Inferior parietal cortex (tissue), 1 donor: ENCODE results near the gene CEP164.
A peak's percentile ranks its signal among the peaks of the same experiment; 100 is the strongest.
"Not testable (repeated sequence)": the region's sequence is repeated elsewhere in the genome, so short reads cannot be mapped to it uniquely, and the experiment has no call there.

Experiments used
- DNase-seq: peaks from one replicate; pipeline ENCODE4 v3.0.0-alpha.2; 2016; ENCODE audit errors: extremely low spot score

CEP164 gene

DNA sequence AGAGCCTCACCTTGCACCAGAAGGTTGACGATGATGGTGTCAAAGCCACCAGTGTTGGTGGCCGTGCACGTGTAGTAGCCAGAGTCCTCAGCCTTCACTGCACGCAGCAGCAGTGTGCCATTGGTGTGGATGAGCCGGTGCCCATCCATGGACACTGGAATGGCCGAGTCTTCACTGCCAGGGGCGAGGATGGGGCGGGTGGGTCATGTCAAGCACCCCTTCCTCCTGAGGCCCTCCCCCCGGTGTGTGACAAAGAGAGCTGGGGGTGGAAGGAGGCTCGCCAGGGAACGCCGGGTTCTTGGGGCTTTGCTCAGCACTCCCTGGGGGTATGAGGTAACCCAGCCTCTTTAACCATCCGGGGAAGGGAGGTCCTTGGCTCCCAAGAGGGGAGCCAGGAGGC is 111.6 kb downstream of the CEP164 start:
- DNase-seq: no peak

DNA sequence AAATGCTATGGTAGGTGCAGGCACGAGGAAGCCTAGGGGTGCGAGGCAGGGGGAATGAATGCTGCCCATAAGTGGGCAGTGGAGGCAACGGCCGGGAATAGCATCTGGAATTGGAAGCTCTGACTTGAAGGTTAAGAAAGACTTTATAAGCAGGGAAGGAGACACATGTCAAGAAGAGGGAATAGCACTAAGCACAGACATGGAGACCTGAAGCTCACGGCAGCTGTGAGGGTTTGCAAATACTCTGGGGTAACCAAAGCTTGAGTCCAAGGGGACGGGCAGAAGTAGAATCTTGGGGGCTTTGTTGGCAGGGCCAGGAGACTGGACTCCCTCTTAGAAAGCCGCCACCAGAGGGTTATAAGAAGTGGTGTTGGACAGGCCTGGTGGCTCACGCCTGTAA is 112.6 kb downstream of the CEP164 start:
- no peak for DNase-seq

DNA sequence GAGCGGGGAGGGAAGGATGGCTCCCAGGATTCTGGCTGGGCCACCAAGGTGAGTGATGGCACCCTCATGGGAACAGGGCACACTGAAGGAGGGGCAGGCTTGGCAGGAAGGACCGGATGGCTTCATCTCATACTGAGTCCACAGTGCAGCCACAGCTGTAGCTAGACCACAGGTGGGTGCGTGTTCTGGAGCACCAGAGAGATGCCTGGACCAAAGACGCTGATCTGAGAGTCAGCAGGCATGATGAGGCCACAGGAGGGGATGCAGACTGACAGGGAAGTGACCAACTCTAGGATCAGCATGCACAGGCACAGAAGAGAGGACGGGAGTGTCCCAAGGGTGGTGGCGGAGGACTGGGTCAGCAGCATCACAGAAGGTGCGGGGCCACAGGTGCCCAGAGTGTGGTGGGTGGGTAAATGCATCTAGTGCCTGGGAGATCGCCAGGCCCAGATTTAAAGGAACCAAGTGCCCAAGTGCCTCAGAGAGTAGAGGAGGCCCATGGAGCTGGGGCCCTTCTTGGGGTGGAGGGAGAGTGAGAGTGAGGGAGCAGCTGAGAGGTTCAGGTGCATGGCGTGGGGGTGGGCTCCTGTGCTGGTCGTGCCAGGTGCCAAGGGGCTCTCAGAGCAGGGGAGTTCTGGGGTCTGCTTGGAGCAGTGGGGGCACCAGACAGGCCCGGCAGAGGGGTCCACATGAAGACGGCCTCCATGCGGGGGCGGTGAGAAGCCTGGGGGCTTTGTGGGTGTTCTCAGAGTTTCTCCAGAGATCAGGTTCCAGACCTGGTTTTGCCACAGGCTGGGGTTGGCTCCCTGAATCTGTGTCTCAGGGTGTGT is 113.7 kb downstream of the CEP164 start:
- no peak for DNase-seq

DNA sequence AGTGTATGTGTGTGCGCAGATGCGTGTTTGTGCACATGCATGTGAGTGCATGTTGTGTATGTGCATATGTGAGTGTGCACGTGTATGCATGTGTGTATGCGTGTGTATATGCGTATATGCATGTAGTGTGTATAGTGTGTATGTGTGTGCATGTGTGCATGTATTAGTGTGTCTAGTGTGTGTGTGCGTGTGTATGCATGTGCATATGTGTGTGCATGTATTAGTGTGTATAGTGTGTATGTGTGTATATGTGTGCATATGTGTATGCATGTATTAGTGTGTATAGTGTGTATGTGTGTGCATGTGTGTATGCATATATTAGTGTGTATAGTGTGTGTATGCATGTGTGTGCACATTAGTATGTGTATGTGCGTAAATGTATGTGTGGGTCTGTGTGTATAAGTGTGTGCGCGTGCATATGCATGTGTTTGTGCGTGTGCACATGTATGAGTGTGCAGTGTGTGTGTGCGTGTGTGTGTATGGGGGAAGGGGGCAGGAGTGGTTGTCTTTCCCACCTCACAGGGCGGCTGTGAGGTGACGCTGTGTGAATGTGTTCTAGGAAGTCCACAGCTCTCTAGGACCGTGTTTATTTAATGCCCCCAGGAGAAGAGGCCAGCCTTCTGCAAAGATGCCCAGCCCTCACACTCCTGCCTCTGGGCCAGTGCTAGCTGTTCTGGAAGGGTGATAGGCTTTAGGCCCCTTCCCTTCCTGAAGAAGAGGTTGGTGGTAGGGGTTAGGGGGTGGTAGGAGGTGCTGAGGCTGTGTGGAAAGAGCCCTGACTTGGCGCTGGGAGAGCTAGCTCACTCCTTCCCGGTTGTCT is 114.6 kb downstream of the CEP164 start:
- DNase-seq: no peak

DNA sequence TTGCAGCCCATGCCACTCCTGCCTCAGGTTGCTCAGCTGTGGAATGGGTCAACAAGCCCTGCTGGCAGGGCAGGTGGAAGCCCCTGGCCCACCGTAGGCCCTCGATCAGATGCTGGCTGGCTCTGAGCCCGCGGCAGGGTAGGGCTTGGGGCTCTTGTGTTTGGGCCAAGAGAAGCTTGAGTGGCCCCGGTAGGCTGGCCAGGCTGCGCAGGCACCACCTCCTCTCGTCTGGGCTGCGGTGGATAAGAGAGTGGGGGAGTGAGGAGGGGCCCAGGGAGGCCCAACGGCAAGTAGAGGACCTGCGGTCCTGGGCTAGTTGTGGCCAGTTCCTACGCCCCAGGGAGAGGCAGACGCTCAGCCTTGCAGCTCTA is 115.2 kb downstream of the CEP164 start:
- DNase-seq: no peak

DNA sequence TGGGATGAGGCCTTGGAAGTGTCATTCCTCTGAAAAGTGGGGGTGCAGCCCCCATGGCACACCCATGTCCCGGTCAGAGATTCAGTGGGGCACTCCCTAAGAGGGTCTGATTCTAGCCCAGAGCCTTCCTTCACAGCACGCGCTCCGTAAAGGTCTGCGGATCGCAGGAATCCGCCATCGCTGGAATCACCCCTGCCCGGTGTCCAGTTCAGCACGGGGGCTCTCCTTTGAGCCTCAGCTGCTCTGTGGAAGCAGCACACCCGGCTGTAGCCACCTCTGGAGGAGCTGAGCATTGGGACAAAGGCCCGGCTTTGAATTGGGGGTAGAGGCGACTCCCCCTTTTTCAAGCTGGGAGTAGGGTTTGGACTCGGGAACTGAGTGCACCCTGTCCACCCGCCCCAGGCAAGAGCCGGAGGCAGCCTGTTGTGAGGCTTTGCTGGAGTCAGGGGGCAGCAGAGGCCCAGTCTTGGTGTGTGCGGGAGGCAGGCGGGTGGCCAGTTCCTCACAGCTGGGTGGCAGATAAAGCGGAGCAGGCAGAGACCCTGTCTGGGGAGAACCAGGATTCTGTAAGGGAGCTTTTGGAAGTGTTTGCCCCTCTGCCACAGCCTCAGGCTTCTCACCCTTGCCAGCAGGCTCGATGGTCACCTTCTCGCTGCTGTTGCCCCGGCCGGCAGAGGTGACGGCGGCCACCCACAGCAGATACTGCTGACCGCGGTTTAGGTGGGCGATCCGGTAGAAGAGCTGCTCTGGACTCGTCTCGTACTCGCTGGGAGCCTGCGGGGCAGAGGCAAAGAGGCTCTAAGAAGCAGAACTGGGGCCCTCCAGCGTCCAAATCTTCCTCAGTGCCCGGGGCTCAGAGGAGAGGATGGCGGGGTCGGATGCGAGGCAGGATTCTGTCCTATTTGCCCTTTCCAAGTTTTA is 115.9 kb downstream of the CEP164 start:
- DNase-seq: peak; percentile 58

DNA sequence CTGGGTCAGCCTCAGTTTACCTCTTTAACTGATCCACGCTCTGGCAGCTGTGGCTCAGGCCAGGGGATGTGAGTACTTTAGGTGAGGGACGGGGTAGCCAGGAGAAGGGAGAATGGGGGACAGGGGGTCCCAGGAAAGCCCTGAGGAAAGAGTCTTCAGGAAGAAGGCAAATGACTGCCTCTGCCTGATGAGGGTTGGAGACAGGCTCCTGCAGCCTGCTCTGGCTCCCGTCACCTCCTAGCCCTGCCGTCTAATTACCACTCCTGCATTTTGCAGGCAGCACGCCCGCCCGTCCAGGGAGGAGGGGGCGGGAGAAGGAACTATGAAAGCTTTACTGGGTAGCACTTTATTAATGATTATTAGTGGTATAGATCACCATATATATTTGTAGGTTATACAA is 116.6 kb downstream of the CEP164 start:
- DNase-seq: no peak

DNA sequence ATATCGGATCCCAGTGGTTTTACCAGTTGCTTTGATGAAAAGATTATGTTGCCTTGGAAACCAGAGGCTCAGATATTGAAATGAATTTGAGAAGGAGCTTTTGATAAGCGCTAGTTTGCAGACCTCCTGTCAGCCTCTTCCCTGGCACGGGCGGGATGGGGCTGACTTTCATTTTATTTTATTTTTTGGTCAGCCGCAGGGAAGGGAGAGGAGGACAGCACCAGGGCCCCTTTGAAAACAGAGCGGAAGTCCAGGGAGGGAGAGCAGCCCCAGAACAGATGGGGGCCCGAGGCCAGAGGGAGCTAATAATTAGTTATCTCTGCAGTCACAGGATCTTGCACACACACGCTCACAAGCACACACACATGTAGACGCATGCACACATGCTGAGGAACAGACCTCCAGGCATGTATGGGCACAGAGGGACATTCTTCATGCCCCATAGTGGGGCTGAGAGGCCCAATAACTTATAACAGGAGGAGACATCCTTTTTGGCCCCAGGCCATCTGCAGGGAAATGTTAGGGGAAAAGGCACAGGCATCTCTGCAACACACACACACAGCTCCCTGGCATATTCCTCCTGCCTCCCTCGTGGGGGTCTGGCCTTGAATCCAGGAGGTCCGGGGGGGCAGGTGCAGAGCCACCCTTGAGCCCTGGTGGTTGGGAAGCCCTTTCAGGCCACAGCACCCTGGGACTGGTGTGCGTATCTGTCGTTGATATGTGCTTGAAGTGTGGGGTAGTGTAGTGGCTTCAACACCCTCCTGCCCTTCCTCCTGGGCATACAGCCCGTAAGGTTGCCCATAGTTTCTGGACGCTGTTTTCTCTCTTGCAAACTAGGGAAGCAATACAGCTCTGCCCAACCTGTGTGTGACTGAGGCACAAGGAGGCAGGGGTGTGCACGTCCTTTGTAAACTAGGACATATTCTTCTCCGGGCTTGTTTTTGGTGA is 117.3 kb downstream of the CEP164 start:
- DNase-seq: no peak

DNA sequence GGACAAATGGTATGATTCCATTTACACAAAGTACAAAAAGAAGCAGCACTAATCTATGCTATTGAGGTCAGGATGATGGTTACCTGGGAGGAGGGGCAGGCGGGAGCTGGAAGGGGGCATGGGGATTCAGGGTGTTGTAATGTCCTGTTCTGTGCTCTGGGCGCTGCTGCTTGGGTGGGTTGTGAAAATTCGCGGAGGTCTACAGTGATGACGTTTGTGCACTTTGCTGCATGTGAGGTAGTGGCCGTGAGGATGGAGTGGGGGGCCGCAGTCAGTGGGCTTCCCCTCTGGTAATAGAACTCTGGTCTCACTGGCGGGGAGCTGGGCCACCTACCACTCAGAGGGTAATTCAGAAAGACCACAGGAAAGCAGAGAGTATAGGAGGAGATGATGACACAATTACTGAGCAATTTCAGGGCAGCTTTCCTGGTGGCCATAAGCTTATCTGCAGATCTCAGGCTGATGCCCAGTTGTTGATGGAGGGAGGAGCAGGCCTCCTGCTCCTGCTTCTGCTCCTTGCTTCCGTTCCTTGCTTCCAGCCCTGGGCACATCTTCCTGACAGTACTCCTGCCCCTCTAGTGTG is 121.5 kb downstream of the CEP164 start:
- no peak for DNase-seq

DNA sequence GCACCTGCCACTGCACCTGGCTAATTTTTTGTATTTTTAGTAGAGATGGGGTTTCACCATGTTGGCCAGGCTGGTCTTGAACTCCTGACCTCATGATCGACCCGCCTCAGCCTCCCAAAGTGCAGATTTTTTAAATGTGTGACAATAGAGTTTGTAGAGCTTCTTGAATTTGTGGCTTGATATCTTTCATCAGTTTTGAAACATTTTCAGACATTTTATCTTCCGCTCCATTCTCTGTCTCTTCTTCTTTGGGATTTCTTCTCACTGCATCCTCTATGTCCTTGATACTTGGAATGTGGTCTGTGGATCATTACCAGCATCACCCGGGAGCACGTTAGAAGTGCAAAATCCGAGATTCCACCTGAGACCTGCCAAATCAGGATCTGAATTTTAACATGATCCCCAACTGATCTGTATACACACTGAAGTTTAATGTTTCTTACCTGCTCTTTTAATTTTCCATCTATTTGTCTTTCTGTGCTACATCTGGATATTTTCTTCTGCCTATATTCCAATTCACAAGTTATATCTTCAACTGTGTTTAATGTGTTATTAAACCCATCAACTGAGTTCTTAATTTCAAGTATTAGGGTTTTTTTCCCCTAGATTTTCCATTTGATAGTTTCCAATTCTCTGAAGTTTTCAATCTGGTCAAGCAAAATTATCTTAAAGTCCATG is 126.4 kb downstream of the CEP164 start:
- no peak for DNase-seq

DNA sequence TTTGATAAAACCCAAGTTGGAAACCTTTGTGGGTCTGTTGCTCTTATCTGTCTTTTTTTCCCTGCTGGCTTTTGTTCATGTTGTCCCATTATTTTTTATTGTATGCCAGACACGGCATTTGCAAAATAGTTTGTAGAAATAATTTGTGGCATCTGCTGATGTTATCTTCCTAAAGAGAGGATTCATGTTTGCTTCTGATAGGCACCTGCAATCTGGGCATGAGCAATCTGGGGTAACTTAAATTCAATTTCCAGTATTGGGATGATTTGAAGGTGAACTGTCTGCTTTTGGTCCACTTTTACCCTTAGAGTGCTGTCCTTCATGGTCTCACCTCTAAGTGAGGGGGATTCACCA is 126.9 kb downstream of the CEP164 start:
- no peak for DNase-seq

DNA sequence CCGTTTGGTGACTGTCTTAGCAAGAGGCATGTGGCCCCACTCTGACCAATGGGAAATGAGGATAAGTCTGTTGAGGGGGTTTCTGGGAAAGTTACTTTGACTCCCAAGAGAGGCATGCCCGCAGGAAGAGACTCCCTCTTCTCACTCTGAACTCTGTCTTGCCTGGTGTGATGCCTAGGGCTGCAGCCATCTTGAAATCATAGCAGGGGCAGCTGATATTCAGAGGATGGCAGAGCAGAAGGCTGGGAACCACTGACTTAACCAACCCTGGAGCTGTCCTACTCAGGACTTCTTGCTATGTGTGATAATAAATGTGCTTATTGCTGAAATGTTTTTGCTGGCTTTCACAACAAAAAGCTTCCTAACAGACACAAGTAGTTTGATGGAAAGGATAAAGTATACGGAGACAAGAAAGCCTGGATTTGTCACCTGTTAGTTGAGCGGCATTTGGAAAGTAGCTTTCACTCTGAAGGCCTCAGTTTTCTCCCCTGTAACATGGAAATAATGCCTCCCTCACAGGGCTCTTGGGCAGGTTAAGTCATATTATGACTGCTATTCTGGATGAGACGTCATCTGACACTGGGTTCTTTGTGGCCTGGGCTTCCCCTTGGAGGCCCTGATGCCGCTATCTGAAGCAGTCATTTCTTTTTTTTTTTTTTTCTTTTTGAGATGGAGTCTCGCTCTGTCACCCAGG is 128.5 kb downstream of the CEP164 start:
- no peak for DNase-seq

DNA sequence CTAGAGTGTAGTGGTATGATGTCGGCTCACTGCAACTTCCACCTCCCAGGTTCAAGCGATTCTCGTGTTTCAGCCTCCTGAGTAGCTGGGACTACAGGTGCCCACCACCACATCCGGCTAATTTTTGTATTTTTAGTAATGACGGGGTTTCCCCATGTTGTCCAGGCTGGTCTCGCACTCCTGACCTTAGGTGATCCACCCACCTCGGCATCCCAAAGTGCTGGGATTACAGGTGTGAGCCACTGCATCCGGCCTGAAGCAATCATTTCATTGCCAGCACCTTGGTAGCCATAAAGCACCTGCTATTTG is 129.0 kb downstream of the CEP164 start:
- not testable (repeated sequence) for DNase-seq

DNA sequence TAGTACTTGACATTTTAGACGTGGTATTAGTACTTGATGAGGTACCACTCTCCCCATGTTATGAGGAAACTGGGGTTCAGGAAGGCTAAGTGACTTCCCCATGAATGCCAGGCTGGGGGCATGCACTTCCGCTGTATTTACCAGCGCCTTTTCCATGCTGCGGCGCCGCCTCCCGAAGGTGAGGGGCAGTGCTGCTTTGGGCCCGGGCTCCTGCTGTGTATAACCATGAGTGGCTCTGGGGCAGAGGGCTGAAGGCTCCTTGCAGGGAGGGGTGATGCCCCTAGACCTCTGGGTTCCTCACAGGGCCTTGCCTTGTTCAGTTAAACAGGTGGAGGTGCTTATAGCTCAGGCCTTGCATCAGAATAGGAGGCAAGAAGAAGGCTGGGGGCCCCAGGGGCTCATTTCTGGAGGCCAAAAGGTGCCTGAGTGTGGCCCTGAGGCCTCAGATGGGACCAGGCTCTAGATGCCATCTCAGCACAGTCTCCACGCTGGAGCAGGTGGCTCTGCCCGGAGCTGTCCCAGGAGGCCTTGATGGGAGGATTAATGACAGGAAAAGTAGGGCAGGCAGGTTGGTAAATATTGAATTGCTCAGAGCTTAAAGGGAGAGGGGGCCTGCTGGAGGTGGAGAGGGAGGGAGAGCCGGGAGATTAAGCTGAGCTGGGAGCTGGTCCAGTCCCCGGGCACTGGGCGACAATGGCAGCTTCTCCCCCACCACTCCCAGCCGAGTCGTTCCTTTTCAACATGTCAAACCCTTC is 129.6 kb downstream of the CEP164 start:
- DNase-seq: no peak

DNA sequence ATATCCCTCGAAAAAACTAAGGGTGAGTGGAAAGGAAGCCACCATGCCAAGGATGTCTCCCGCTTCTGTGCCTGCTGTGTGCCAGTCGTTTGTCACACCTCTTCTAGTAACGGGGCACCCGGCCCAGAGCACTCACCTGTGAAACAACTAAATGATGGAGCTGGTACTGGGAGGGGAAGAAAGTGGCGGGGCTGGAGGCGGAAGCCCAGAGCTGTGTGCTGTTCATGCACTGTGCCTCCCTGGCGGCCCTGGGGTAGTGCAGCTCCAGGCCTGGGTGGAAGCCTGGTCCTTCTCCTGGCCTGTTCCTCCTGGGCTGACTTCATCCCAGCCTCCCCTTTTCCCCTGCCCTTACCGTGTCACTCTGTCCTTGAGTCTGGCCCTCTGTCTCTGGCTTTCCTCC is 130.2 kb downstream of the CEP164 start:
- no peak for DNase-seq

DNA sequence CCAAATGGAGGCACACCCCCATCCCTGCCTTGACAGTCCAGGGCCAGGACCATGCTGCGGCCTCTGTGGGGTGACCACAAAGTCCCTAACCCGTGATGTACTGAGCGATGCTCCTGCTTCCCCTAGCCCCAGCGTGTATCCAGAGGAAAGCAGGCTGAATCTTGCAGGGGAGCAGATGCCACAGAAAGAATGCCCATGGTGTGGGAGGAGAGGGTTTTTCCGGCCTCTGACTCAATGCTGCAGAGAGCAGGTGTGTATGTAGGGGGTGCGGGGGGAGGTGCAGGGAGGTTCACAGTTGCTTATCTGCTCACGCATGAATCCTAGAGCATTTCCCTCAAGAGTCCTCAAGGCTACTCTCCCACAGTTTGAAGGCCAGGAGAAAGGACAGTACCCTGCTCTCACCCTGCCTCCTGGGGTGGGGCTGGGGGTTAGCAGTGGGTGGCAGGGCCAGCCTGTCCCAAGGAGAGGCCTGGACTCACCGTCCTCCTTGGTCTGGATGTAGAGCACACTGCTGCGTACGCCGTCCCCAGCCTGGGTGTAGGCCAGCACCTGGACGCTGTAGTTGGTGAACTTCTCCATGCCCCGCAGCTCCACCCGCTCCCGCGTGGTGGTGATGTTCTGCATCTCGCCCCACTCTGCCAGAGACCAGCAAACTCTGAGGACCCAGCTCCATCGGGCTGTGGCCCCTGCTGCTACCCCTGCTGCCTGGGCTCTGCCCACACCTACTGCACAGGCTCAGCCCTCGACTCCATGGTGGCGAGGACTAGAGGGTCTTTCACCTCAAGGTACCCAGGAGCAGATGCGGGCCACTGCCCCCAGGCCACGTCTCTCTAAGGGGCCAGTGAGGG is 130.8 kb downstream of the CEP164 start:
- DNase-seq: no peak

DNA sequence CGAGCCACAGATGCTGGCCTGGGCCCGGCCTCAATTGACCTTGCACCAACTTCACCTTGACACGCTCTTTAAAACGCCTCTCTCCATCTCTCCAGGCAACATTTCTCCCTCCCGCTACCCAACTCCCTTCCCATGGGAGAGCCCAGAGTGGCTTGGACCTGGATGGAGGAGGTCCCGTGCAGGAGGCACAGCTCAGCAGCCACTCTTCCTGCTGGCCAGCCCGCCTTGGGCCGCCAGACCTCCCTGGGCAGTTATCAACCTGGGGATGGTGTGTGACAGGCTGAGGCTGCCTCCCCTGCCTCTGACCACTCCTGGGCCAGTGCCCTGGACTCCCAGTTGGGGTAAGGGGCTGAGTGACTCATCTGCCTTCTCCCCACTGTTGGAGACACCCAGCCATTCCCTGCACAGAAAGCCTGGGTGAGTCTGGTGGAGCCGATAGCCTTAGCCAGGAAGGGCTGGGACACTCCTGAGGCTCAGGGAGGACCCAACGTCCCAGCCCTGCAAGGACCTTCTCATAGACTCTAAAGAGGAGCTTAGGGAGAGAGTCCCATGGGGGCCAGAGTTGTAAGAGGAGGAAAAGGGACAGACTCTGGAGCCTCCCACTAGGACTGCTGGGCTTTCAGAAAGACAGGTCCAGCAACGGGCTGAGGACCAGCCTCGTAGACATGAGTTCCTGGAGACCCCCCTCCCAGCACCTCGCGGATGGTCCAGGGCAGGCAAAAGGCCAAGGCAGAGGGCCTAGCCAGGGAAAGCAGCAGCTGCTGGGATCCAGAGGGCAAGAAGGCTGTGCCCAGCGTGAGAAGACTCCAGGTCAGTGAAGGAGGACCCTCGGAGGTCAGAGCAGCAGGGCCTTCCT is 131.7 kb downstream of the CEP164 start:
- no peak for DNase-seq
